ENCODE results near the gene HSPA12B.

DNA sequence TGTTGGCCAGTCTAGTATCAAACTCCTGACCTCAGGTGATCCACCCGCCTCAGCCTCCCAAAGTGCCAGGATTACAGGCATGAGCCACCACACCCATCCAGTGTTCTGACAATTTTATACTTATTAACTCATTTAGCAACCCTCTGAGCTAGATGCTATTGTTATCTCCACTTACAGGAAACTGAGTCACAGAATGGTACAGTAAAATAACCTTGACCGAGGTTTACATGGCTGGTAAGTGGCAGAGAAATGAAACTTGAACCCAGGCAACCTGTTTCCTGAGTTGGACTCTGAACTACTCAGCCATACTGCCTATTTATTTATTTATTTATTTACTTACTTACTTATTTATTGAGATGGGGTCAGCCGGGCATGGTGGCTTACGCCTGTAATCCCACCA is 13.4 kb upstream of the HSPA12B start:
- TF ChIP-seq, protein P1, sequence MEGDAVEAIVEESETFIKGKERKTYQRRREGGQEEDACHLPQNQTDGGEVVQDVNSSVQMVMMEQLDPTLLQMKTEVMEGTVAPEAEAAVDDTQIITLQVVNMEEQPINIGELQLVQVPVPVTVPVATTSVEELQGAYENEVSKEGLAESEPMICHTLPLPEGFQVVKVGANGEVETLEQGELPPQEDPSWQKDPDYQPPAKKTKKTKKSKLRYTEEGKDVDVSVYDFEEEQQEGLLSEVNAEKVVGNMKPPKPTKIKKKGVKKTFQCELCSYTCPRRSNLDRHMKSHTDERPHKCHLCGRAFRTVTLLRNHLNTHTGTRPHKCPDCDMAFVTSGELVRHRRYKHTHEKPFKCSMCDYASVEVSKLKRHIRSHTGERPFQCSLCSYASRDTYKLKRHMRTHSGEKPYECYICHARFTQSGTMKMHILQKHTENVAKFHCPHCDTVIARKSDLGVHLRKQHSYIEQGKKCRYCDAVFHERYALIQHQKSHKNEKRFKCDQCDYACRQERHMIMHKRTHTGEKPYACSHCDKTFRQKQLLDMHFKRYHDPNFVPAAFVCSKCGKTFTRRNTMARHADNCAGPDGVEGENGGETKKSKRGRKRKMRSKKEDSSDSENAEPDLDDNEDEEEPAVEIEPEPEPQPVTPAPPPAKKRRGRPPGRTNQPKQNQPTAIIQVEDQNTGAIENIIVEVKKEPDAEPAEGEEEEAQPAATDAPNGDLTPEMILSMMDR (conservative IDR thresholded peaks at IDR 0.05) = no peak
- no peak for TF ChIP-seq ZFX (IDR thresholded peaks at IDR 0.05)
